Measurements from ENCODE around the gene EIF3M.
"Not testable (repeated sequence)": the region's sequence is repeated elsewhere in the genome, so short reads cannot be mapped to it uniquely, and the experiment has no call there.

GRCh38 chr11:32596114-32596513 is 12.5 kb downstream of the EIF3M start:
- TF ChIP-seq POLR2A (IDR thresholded peaks at IDR 0.05; ENCODE audit: low read depth, low read length); CTCF (IDR thresholded peaks at IDR 0.05; ENCODE audit: extremely low read depth in 1 of 2, insufficient read depth in 1 of 2, low read depth in 1 of 2, low read length in 2 of 2): not testable (repeated sequence)

All from endothelial cell of umbilical vein (primary cell).